Immature natural killer cell (primary cell): Measurements from ENCODE around the gene NCF1. TPM values are rescaled to one million over a fixed set of nuclear protein-coding genes. Genes with fewer than 3 reads are reported as not detected.
"Not testable (repeated sequence)": the region's sequence is repeated elsewhere in the genome, so short reads cannot be mapped to it uniquely, and the experiment has no call there.

Source experiments
- DNase-seq, 3 donors: peaks; one replicate each; pipeline ENCODE4 v3.0.0; 2022; ENCODE audit warnings: mixed read lengths in 1 of 3
- H3K27ac Mint-ChIP-seq, 6 donors: one replicate each; pipeline ENCODE4 v1.8.0; 2020; ENCODE audit warnings: mixed read lengths in 6 of 6, mild to moderate bottlenecking in 5 of 6, inconsistent platforms in 4 of 6, moderate library complexity in 3 of 6
- H3K27me3 Mint-ChIP-seq, 3 donors: one replicate each; pipeline ENCODE4 v1.8.0; 2020 to 2021; ENCODE audit warnings: low read depth in 3 of 3, mild to moderate bottlenecking in 3 of 3, mixed read lengths in 3 of 3, moderate library complexity in 3 of 3, inconsistent platforms in 1 of 3
- H3K36me3 Mint-ChIP-seq, 3 donors: one replicate each; pipeline ENCODE4 v1.8.0; 2020; ENCODE audit warnings: mixed read lengths in 3 of 3, inconsistent platforms in 2 of 3, mild to moderate bottlenecking in 2 of 3
- H3K4me1 Mint-ChIP-seq, 2 donors: one replicate each; pipeline ENCODE4 v1.8.0; 2020; ENCODE audit warnings: inconsistent platforms in 2 of 2, mild to moderate bottlenecking in 2 of 2, mixed read lengths in 2 of 2, moderate library complexity in 1 of 2
- H3K4me3 Mint-ChIP-seq, 5 donors: one replicate each; pipeline ENCODE4 v1.8.0; 2020; ENCODE audit warnings: mild to moderate bottlenecking in 5 of 5, mixed read lengths in 5 of 5, inconsistent platforms in 3 of 5, moderate library complexity in 3 of 5
- H3K9me3 Mint-ChIP-seq, 6 donors: one replicate each; pipeline ENCODE4 v1.8.0; 2020; ENCODE audit warnings: mild to moderate bottlenecking in 6 of 6, mixed read lengths in 6 of 6, inconsistent platforms in 4 of 6, moderate library complexity in 3 of 6
- polyA plus RNA-seq, 3 donors: library from polyadenylated mRNA; unstranded; fragments of 300-500 nt; fragmentation: Illumina TruSeq; gene quantifications; one replicate each; pipeline ENCODE4 v1.2.3, GENCODE V29; 2021

Gene NCF1
- polyA plus RNA-seq, 3 donors from 2014 or later = 2.3 to 3.5 (median 2.8) TPM

GRCh38 chr7:74829959-74830358 is 56.1 kb downstream of the NCF1 start:
- not testable (repeated sequence) for H3K4me1 Mint-ChIP-seq, DNase-seq, H3K36me3 Mint-ChIP-seq, H3K27ac Mint-ChIP-seq, H3K27me3 Mint-ChIP-seq, H3K4me3 Mint-ChIP-seq, H3K9me3 Mint-ChIP-seq

DNA sequence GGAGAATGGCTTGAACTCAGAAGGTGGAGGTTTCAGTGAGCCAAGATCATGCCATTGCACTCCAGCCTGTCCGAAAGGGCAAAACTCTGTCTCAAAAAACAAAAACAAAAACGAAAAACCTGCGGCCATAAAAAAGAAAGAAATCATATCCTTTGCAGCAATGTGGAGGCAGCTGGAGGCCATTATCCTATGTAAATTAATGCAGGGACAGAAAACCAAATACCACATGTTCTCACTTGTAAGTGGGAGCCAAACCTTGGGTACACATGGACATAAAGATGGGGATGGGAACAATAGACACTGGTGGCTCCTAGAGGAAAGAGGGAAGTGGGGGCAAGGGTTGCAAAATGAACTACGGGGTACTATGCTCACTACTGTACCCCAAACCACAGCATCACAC is 56.6 kb downstream of the NCF1 start:
- H3K9me3 Mint-ChIP-seq, H3K4me1 Mint-ChIP-seq, H3K4me3 Mint-ChIP-seq: not testable (repeated sequence)

More for the DNA sequence above, 56.6 kb downstream of the NCF1 start:
- not testable (repeated sequence) for DNase-seq, H3K27me3 Mint-ChIP-seq, H3K36me3 Mint-ChIP-seq, H3K27ac Mint-ChIP-seq

Other genes starting within 250 kb of the NCF1 start
- 10 to 100 TPM; 37.2 to 82.0 (median 45.6) TPM for gene GTF2I, start 116.3 kb upstream of the NCF1 start, polyA plus RNA-seq
- 10 to 100 TPM in 2 of 3 donors, 1 to 10 TPM in 1; 7.8 to 12.2 (median 11.2) TPM for gene GTF2IRD2, start 77.6 kb downstream of the NCF1 start, polyA plus RNA-seq
- 1 to 10 TPM in 2 of 3 donors, not detected in 1; 1.4 to 2.0 TPM for gene CASTOR2, start 190.7 kb downstream of the NCF1 start, polyA plus RNA-seq